H9 (cell line): ENCODE measurements around the gene SDF2L1. TPM values are rescaled to one million over a fixed set of nuclear protein-coding genes. Genes with fewer than 3 reads are reported as not detected.

Source experiments
- DNase-seq: peaks from one replicate; pipeline ENCODE4 v3.0.0-alpha.2; 2017
- H2AFZ ChIP-seq: one replicate; pipeline ENCODE4 v1.6.1; 2013; ENCODE audit warnings: mild to moderate bottlenecking, low read length, control low read depth, moderate library complexity
- H2AK5ac ChIP-seq: 2 replicates; pipeline ENCODE4 v1.6.1; 2013; ENCODE audit warnings: low read length, control low read depth, mixed read lengths; ENCODE audit not compliant: insufficient read length
- H2BK120ac ChIP-seq: one replicate; pipeline ENCODE4 v1.6.1; 2013; ENCODE audit warnings: low read depth, mild to moderate bottlenecking, low read length, control low read depth, inconsistent platforms; ENCODE audit not compliant: poor library complexity, severe bottlenecking
- H2BK12ac ChIP-seq: 2 replicates; pipeline ENCODE4 v1.6.1; 2013; ENCODE audit warnings: low read length, control low read depth, mixed read lengths, low read depth; ENCODE audit not compliant: insufficient read length
- H2BK15ac ChIP-seq: 2 replicates; pipeline ENCODE4 v1.6.1; 2013; ENCODE audit warnings: low read depth, low read length, control low read depth
- H2BK20ac ChIP-seq: one replicate; pipeline ENCODE4 v1.6.1; 2013; ENCODE audit warnings: low read depth, mild to moderate bottlenecking, low read length, control low read depth, inconsistent platforms; ENCODE audit not compliant: poor library complexity, severe bottlenecking
- H2BK5ac ChIP-seq: 2 replicates; pipeline ENCODE4 v1.6.1; 2013; ENCODE audit warnings: low read length, control low read depth, mixed read lengths; ENCODE audit not compliant: insufficient read length
- H3K14ac ChIP-seq: 2 replicates; pipeline ENCODE4 v1.6.1; 2013; ENCODE audit warnings: low read length, control low read depth; ENCODE audit not compliant: insufficient read depth
- H3K18ac ChIP-seq: 2 replicates; pipeline ENCODE4 v1.6.1; 2013; ENCODE audit warnings: low read depth, mild to moderate bottlenecking, mixed read lengths, low read length, control low read depth; ENCODE audit not compliant: insufficient read length
- H3K23ac ChIP-seq: 2 replicates; pipeline ENCODE4 v1.6.1; 2013; ENCODE audit warnings: low read length, control low read depth, mixed read lengths, low read depth; ENCODE audit not compliant: insufficient read length
- H3K23me2 ChIP-seq: 2 replicates; pipeline ENCODE4 v1.6.1; 2013; ENCODE audit warnings: low read depth, mild to moderate bottlenecking, mixed read lengths, low read length, control low read depth; ENCODE audit not compliant: insufficient read length, poor library complexity, severe bottlenecking
- H3K27ac ChIP-seq: 2 replicates; pipeline ENCODE4 v1.5.1; 2013; ENCODE audit warnings: low read length, control low read depth, mixed read lengths, low read depth; ENCODE audit not compliant: insufficient read length
- H3K27me3 ChIP-seq: 2 replicates; pipeline ENCODE4 v1.6.1; 2013; ENCODE audit warnings: low read length, control low read depth, inconsistent platforms; ENCODE audit not compliant: insufficient read depth
- H3K4ac ChIP-seq: 2 replicates; pipeline ENCODE4 v1.6.1; 2013; ENCODE audit warnings: low read depth, mild to moderate bottlenecking, control low read depth, inconsistent platforms, low read length, moderate library complexity
- H3K4me1 ChIP-seq: 2 replicates; pipeline ENCODE4 v1.6.1; 2013; ENCODE audit warnings: low read length, control low read depth, inconsistent platforms; ENCODE audit not compliant: insufficient read depth
- H3K4me2 ChIP-seq: 2 replicates; pipeline ENCODE4 v1.6.1; 2013; ENCODE audit warnings: low read length, control low read depth, mixed read lengths; ENCODE audit not compliant: insufficient read length, insufficient read depth
- H3K56ac ChIP-seq: 2 replicates; pipeline ENCODE4 v1.6.1; 2013; ENCODE audit warnings: low read depth, mild to moderate bottlenecking, mixed read lengths, low read length, control low read depth; ENCODE audit not compliant: insufficient read length
- H3K79me1 ChIP-seq: 2 replicates; pipeline ENCODE4 v1.6.1; 2013; ENCODE audit warnings: low read depth, mild to moderate bottlenecking, moderate library complexity, low read length, control low read depth, inconsistent platforms; ENCODE audit not compliant: insufficient read depth, poor library complexity, severe bottlenecking
- H3K79me2 ChIP-seq: 2 replicates; pipeline ENCODE4 v1.6.1; 2013; ENCODE audit warnings: low read length, control low read depth, inconsistent platforms; ENCODE audit not compliant: insufficient read depth
- H3K9ac ChIP-seq: 2 replicates; pipeline ENCODE4 v1.6.1; 2013; ENCODE audit warnings: low read length, control low read depth, mixed read lengths; ENCODE audit not compliant: insufficient read length; ENCODE audit errors: extremely low read depth
- H3K9me3 ChIP-seq: one replicate; pipeline ENCODE4 v1.6.1; 2013; ENCODE audit warnings: low read depth, low read length, inconsistent platforms; ENCODE audit not compliant: control insufficient read depth
- H3T11ph ChIP-seq: one replicate; pipeline ENCODE4 v1.6.1; 2013; ENCODE audit warnings: mild to moderate bottlenecking, low read length, control low read depth, inconsistent platforms
- H4K20me1 ChIP-seq: one replicate; pipeline ENCODE4 v1.6.1; 2013; ENCODE audit not compliant: control insufficient read depth, insufficient read length, insufficient read depth
- H4K5ac ChIP-seq: 2 replicates; pipeline ENCODE4 v1.6.1; 2013; ENCODE audit warnings: low read depth, mild to moderate bottlenecking, mixed read lengths, low read length, control low read depth; ENCODE audit not compliant: insufficient read length
- H4K8ac ChIP-seq: replicated peaks from 2 replicates; pipeline ENCODE4 v1.6.1; 2013; ENCODE audit warnings: low read length, control low read depth, mixed read lengths, low read depth; ENCODE audit not compliant: insufficient read length
- H4K91ac ChIP-seq: 2 replicates; pipeline ENCODE4 v1.6.1; 2013; ENCODE audit warnings: low read depth, mild to moderate bottlenecking, moderate library complexity, mixed read lengths, low read length, control low read depth; ENCODE audit not compliant: insufficient read length
- H3K27ac Mint-ChIP-seq, 3 experiments: 2 replicates in 2 of 3; 3 replicates in 1 of 3; pipeline ENCODE4 v1.8.0; 2020 to 2021; ENCODE audit warnings: mixed read lengths in 3 of 3, mild to moderate bottlenecking in 1 of 3, moderate library complexity in 1 of 3
- H3K27me3 Mint-ChIP-seq: 2 replicates; pipeline ENCODE4 v1.8.0; 2021; ENCODE audit warnings: low read depth, mild to moderate bottlenecking, moderate library complexity, mixed read lengths
- H3K36me3 Mint-ChIP-seq, 3 experiments: 2 replicates in 2 of 3; 3 replicates in 1 of 3; pipeline ENCODE4 v1.8.0; 2020 to 2021; ENCODE audit warnings: low read depth in 3 of 3, mixed read lengths in 3 of 3; ENCODE audit not compliant: insufficient read depth in 1 of 3
- H3K4me1 Mint-ChIP-seq, 2 experiments: 2 replicates each; pipeline ENCODE4 v1.8.0; 2020; ENCODE audit warnings: mixed read lengths in 2 of 2
- H3K4me3 Mint-ChIP-seq, 2 experiments: 2 replicates in 1 of 2; 3 replicates in 1 of 2; pipeline ENCODE4 v1.8.0; 2020 to 2021; ENCODE audit warnings: mild to moderate bottlenecking in 2 of 2, mixed read lengths in 2 of 2, moderate library complexity in 1 of 2
- H3K9me3 Mint-ChIP-seq, 2 experiments: 2 replicates in 1 of 2; 3 replicates in 1 of 2; pipeline ENCODE4 v1.8.0; 2020; ENCODE audit warnings: mild to moderate bottlenecking in 2 of 2, mixed read lengths in 2 of 2, moderate library complexity in 1 of 2
- CTCF ChIP-seq: fragments of 200-600 bp; sonication (generic); conservative IDR thresholded peaks from 3 replicates; pipeline ENCODE4 v1.8.0; 2021; ENCODE audit warnings: antibody characterized with exemption, mild to moderate bottlenecking
- WGBS: extraction: QIAGEN DNeasy Blood & Tissue Kit; methylation state at CpG from one replicate; pipeline ENCODE4 v1.1.7; 2013; ENCODE audit warnings: missing lambda C conversion rate, low lambda C conversion rate, mixed read lengths; ENCODE audit not compliant: insufficient read length; ENCODE audit errors: extremely low coverage; 5-methylcytosine and 5-hydroxymethylcytosine counted together
- total RNA-seq: library from RNA; stranded (reverse); gene quantifications from 2 replicates; pipeline ENCODE4 v1.2.1, GENCODE V29; 2021

The SDF2L1 gene
- total RNA-seq, 1 experiment from 2014 or later: 36.0 TPM

- no peak for TF ChIP-seq CTCF
- Histone ChIP-seq H3K4me2 (no peak overlapping the region), H3K56ac (no peak overlapping the region), H3K23ac (no peak overlapping the region), H3K9ac (no peak overlapping the region), H2AK5ac (no peak overlapping the region), H2AFZ (no peak overlapping the region), H3K27ac (no peak overlapping the region), H3K9me3 (no peaks in the 10 kb centered on the region), H3K14ac (no peak overlapping the region), H2BK12ac (no peak overlapping the region), H3K27me3 (no peaks in the 10 kb centered on the region; the same call in 1 of the 2 replicates), H3T11ph (no peak overlapping the region), H3K79me1 (no peaks in the 10 kb centered on the region), H2BK120ac (no peak overlapping the region), H4K91ac (no peak overlapping the region), H2BK20ac (no peak overlapping the region), H3K18ac (no peak overlapping the region), H2BK5ac (no peak overlapping the region), H3K23me2 (no peaks in the 10 kb centered on the region), H3K4ac (no peak overlapping the region), H2BK15ac (no peak overlapping the region), H4K8ac (no peak overlapping the region), H4K5ac (no peak overlapping the region), H4K20me1 (no peaks in the 10 kb centered on the region), H3K79me2 (no peaks in the 10 kb centered on the region), H3K4me1 (no peaks in the 10 kb centered on the region)
- Mint-ChIP-seq H3K36me3 (no peaks in the 10 kb centered on the region), H3K4me1 (0 out of 4 replicates have a peak, but pooled peaks cover 0 to 2% of the 10 kb centered on the region in 2 experiments), H3K9me3 (no peaks in the 10 kb centered on the region; a peak in 1 of 5 replicates), H3K27ac (no peak overlapping the region), H3K4me3 (no peak overlapping the region), H3K27me3 (peaks cover 29% of the 10 kb centered on the region)
- DNase-seq: no peak
- WGBS: no CpG with 5 or more reads among the region's 19 CpGs
Observed at GRCh38 chr22:21634844-21635243, 7.3 kb upstream of the SDF2L1 start.
